NCI-H187 treated with DMSO at 0.1 percent for 48 hours (cell line): Measurements from ENCODE around the gene WDR86.

ENCODE experiments used
- DNase-seq: peaks from one replicate; lab custom pipeline; 2025; lab: John Stamatoyannopoulos, UW

WDR86 gene

DNA sequence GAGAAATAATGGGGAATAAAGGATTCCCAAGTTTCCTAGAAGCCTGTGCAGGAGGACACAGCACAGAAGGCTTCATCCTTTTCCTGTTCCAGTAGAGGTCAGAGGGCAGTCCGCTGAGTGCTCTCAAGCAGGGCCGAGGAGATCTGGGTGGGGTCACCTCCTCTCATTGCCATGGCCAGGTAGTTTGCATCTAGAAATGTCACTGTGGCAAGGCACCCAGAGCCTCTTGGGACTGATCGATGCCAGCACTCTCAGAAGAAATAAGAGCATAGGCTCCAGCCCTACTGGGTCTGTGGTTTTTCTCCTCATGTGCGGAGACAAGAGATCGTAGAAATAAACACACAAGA is 60.4 kb downstream of the WDR86 start:
- no peak for DNase-seq

DNA sequence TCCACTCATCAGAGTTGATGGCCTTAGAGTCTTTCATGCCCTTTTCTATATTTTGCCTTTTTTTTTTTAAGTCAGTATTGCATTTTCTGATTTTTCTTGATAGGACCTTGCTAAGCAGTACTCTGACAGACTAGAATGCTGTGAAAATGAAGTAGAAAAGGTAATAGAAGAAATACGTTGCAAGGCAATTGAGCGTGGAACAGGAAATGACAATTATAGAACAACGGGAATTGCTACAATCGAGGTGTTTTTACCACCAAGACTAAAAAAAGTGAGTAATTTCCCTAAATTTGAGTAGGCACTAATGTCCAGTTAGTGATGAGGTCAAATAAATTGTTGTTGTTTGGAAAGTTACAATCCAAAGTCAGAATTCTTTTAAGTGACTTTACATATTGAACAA is 60.9 kb downstream of the WDR86 start:
- DNase-seq, result no peak

DNA sequence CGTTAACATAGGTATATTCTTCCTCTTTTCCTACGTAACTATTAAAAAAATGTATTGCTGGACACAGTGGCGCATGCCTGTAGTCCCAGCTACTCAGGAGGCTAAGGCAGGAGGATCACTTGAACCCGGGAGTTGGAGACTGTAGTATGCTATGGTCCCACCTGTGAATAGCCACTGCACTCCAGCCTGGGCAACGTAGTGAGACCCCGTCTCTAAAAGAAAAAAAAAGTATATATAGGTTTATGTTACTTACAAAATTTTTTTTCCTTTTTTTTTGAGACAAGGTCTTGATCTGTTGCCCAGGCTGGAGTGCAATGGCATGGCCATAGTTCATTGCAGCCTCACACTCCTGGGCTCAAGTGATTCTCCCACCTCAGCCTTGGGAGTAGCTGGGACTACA is 62.6 kb downstream of the WDR86 start:
- DNase-seq, result no peak

DNA sequence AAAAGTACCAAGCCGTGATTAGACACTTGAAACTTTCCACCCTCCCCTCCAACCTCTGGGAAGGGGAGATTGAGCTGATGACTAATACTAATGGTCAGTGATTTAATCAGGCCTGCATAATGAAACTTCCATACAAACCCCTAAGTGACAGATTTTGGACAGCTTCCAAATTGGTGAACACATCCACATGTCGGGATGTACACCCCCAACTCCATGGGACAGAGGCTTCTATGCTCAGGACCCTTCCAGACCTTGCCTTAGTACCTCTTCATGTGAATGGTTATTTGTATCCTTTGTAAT is 63.4 kb downstream of the WDR86 start:
- DNase-seq, result no peak

DNA sequence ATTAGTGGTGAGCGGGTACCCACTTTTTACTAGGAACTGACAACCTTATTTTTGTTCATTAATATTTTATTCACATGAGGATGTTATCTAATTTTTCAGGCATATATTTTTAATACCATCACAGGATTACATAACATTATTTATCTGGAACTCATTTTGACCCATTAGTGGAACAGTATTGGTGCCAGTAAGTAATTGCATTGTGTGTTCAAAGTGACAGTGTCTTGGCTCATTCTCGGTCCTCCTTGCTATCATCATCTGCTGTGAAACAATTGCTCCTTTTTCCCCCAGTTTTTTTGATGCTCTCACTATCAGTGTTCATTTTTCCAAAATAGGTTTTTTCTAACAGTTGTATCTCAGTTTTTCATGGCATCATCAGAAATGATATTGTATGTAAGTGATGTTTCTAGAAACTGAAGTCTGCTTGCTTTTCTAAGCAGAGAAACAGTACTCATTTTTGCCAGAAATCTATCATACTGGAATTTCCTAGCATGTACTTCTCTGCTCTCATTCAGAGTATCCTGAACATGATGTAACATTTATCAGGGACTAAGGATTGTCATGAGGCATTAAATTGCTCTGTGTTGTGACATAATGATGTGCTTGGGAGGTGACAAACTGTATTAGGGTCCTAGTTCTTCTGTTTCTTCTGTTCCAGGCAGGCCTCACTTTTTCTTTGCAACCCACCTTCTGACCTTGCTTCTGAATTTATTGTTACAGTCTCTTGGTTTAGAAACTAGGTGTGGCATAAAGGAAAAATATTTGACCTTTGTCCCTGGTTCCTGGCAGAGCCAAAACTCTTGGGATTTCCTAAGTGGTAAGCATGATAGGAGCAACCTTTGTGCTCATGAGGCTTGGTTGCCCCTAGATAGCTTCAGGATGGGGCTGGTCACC is 64.0 kb downstream of the WDR86 start:
- no peak for DNase-seq

- DNase-seq, result no peak
Measured at GRCh38 chr7:151343516-151343915, 66.3 kb downstream of the WDR86 start.

- no peak for DNase-seq
Measured at GRCh38 chr7:151342811-151343210, 67.0 kb downstream of the WDR86 start.

DNA sequence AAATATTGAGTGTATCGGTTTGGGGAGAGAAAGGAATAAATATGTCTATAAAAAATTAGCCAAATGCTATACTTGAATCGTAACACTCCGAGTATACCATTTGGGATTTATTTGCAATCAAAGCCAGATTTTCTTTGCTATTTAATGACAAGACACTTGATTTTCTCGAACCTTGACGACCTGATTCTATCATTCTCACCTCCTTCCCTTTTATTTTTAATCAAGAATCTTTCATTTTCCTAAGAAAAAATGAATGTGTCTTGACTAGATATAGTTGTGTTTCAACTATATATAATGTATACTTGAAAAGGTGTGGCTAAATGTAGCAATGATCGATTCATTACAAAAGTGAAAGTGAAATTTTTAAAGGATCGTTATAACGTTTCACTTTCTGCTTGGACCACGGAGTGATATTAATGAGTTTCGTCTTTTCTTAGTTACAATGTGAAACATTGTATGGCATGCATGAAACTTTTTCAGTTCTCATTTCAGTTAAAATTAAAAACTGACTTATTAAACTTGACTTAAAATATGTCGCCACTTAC is 67.7 kb downstream of the WDR86 start:
- DNase-seq, result no peak

- no peak for DNase-seq
Measured at GRCh38 chr7:151341357-151342101, 68.3 kb downstream of the WDR86 start, which contains the start of gene NUB1. Gene NUB1 (plus strand): TSS chr7:151341812. CDS start chr7:151345350, 3,538 bp downstream.

DNA sequence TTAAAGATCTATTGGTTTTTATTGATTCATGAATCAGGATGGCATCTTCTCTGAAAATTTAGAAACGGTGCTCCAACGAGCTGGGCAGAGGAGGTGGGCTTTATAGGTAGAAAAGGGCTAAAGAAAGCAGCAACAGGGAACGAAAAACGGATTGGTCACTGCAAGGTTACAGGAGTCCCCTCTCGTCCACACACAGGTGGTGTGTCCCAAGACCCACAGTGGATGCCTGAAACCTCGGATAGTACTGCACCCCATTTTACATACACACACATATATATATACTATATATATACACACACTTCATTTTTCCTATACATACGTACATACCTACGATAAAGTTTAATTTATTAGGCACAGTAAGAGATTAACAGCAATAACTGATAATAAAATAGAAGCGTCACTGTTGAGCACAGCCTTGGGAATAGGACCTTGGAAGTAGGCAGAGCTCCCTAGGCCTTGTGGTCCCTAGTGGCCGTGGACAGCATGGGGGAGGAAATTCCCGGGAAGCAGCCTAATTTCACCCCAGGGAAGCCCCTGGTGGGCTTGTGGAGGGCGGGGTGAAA is 69.0 kb downstream of the WDR86 start:
- DNase-seq, result no peak

- DNase-seq, result no peak
Measured at GRCh38 chr7:151339651-151340382, 70.0 kb downstream of the WDR86 start.

DNA sequence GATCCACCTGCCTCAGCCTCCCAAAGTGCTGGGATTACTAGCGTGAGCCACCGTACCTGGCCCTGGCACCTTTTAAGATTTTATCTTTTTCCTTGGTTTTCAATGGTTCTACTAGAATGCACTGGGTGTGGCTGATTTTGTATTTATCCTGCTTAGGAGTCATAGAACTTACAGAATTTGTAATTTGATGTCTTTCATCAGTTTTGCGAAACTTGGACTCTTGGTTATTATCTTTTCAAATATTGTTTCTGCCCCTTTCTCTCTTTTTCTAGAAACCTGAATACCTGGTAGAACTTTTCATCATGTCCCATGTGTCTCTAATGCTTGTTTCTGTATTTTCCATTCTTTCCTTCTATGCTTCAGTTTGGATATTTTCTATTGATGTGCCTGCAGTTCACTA is 71.0 kb downstream of the WDR86 start:
- no peak for DNase-seq

GRCh38 chr7:151337346-151337745 is 72.5 kb downstream of the WDR86 start:
- no peak for DNase-seq

GRCh38 chr7:151336027-151336708 is 73.7 kb downstream of the WDR86 start:
- no peak for DNase-seq

GRCh38 chr7:151334628-151335027 is 75.2 kb downstream of the WDR86 start:
- no peak for DNase-seq
